Activated CD4-positive, alpha-beta T cell treated with anti-CD3 and anti-CD28 coated beads for 24 hours (primary cell): ENCODE measurements around the gene LY6G6C.
"Not testable (repeated sequence)": the region's sequence is repeated elsewhere in the genome, so short reads cannot be mapped to it uniquely, and the experiment has no call there.

Experiments used
- DNase-seq, 2 donors: peaks; one replicate each; pipeline ENCODE4 v3.0.0-alpha.2; 2020; ENCODE audit warnings: low read depth in 2 of 2

Gene LY6G6C

GRCh38 chr6:31727034-31727716 is 5.6 kb upstream of the LY6G6C start:
- DNase-seq = no peak

- no peak for DNase-seq
Observed at GRCh38 chr6:31725502-31726350, 4.2 kb upstream of the LY6G6C start.

GRCh38 chr6:31723980-31724691 is 2.6 kb upstream of the LY6G6C start:
- no peak for DNase-seq

- DNase-seq = no peak
Observed at GRCh38 chr6:31723245-31723979, 1.9 kb upstream of the LY6G6C start, which contains the start of gene MPIG6B. Gene MPIG6B, plus strand, starts transcription at chr6:31723373. Its CDS starts 11 bp downstream, at chr6:31723384.

GRCh38 chr6:31722173-31722572 is 627 bp upstream of the LY6G6C start:
- no peak for DNase-seq

GRCh38 chr6:31720196-31720770 is 1.3 kb downstream of the LY6G6C start:
- DNase-seq = no peak

- no peak for DNase-seq
Observed at GRCh38 chr6:31719001-31719400, 2.5 kb downstream of the LY6G6C start.

- no peak for DNase-seq
Observed at GRCh38 chr6:31718265-31718664, 3.3 kb downstream of the LY6G6C start.

GRCh38 chr6:31717499-31718222 is 3.9 kb downstream of the LY6G6C start:
- no peak for DNase-seq

GRCh38 chr6:31715022-31715958 is 6.3 kb downstream of the LY6G6C start, which contains the start of gene LY6G6D:
Gene LY6G6D, plus strand, starts transcription at chr6:31715348. Its CDS starts 8 bp downstream, at chr6:31715356.
- no peak for DNase-seq

- no peak for DNase-seq
Observed at GRCh38 chr6:31713991-31714684, 7.4 kb downstream of the LY6G6C start.

- no peak for DNase-seq
Observed at GRCh38 chr6:31713465-31713864, 8.1 kb downstream of the LY6G6C start.

GRCh38 chr6:31712296-31712695 is 9.2 kb downstream of the LY6G6C start:
- no peak for DNase-seq

GRCh38 chr6:31711233-31711632 is 10.3 kb downstream of the LY6G6C start:
- no peak for DNase-seq

GRCh38 chr6:31710523-31711219 is 10.9 kb downstream of the LY6G6C start:
- no peak for DNase-seq

- DNase-seq = not testable (repeated sequence)
Observed at GRCh38 chr6:31709157-31709556, 12.4 kb downstream of the LY6G6C start.

GRCh38 chr6:31708224-31708623 is 13.3 kb downstream of the LY6G6C start:
- no peak for DNase-seq

- DNase-seq = no peak
Observed at GRCh38 chr6:31707701-31708100, 13.8 kb downstream of the LY6G6C start.
